HG03280 (cell line): ENCODE results near the gene ATIC.

Source experiments
- ATAC-seq: cut with Tn5 transposase; IDR thresholded peaks from one replicate; pipeline ENCODE4 v1.9.1; 2021; ENCODE audit warnings: mild to moderate bottlenecking, moderate library complexity; ENCODE audit not compliant: unreplicated experiment

Gene ATIC

DNA sequence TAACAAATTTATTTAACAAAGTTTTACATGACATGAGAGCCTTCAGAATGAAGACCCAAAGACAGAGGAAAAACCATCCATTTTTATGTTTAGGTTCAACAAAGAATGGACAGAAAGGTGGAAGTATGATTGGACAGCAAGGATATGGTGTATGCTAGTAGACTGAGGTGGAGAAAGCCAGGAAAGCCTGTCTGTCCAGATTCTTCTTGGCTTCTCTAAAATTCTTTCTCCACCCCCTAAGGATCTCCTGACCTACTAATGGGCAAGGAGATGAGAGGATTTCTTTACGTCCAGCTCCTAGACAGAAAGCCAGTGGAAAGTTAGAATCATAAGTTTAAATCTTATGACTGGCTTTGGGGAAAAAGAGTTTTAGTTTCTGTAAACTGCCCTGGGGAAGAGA is 3.0 kb downstream of the ATIC start:
- no peak for ATAC-seq

DNA sequence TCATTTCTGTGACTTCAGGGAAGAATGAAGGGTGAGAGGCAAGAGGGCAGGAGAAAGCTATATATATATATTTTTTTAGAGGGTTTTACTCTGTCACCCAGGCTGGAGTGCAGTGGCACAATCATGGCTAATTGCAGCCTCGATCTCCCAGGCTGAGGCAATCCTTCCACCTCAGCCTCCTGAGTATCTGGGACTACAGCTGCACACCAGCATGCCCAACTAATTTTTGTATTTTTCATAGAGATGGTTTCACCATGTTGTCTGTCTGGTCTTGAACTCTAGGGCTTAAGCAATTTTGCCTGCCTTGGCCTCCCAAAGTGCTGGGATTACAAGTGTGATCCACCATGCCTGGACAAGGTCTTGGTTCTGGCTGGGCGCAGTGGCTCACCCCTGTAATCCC is 3.4 kb downstream of the ATIC start:
- no peak for ATAC-seq

DNA sequence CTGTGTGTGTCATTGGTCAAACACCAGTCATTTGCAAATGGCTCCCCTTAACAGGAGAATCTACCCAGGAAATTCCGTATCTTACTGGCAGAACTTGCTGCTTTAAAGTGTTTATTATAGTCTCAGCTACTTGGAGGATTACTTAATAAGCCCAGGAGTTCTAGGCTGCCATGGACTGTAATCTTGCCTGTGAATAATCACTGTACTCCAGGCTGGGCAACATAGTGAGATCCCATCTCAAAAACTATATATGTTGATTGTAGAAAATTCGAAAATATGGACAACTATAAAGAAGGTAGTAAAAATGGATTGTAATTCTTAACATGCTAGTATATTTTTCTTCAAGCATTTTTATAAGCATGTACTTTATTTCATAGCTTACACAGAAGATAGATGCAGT is 4.5 kb downstream of the ATIC start:
- no peak for ATAC-seq

DNA sequence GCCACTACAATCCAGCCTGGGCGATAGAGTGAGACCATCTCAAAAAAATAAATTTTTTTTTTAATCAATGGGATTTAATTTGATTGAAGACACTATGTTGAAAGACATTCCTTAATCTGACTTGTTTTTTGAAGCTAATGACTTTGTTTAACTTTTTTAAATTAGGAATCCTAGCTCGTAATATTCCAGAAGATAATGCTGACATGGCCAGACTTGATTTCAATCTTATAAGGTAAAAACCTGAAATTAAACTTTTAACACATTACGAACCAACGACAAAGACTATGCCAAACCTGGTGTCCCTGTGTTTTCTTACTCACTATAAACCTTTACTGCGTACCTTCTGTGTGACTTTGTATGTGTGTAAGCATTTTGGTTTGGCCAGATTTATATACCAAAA is 7.6 kb downstream of the ATIC start:
- ATAC-seq: no peak

DNA sequence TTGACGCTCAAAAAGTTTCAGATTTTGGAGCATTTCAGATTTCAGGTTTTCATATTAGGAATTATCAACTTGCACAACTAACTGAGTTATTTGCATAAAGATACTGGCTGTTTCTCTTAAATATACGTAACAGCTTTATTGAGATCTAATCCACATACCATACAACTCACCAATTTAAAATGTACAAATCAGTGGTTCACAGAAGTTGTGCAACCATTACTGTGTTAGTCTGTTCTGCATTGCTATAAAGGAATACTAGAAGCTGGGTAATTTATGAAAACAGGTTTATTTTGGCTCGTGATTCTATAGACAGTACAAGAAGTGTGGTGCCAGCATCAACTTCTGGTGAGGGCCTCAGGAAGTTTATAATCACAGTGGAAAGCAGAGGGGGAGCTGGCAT is 8.2 kb downstream of the ATIC start:
- ATAC-seq: no peak

DNA sequence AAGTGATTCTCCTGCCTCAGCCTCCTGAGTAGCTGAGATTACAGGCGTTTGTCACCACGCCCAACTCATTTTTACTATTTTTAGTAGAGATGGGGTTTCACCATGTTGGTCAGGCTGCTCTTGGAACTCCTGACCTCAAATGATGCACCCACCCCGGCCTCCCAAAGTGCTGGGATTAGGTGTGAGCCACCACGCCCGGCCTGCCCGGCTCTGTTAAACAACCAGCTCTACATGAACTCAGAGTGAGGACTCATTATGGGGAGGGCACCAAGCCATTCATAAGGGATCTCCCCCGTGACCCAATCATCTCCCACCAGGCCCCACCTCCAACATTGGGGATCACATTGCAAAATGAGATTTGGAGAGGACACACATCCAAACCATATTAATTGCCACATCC is 8.8 kb downstream of the ATIC start:
- no peak for ATAC-seq

DNA sequence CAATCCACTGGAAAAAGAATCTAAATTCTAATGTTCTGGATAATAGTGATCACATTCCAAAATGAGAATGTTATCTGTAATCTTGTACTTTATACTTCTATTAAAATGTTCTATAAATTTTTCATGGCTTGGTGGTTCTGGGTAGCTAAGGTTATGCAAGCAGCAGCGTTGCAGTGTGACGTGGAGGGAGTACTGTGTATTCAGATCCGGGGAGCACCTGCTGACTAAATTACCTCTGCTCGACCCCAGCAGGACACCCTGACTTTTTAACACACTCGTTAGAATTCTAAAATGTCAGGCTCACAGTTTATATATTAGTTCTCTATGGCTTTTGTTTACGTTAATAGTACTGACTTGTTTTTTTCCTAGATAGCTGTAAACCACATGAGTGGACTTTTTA is 13.0 kb downstream of the ATIC start:
- ATAC-seq: no peak

DNA sequence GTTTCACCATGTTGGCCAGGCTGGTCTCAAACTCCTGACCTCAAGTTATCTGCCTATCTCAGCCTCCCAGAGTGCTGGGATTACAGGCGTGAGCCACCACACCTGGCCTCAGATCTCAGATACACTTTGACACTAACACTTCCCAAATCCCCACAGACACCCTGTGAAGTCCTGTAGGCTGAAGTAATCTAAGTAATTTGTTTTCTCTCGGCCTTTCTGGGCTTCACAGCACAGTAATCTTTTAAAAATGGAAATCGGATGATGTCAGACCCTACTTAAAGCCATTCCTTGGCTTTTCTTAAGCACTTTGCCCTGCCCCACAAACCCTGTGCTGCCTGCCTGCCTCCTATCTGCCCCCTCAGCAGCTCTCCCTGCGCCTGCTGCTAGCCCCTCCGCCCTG is 16.2 kb downstream of the ATIC start:
- ATAC-seq: no peak

DNA sequence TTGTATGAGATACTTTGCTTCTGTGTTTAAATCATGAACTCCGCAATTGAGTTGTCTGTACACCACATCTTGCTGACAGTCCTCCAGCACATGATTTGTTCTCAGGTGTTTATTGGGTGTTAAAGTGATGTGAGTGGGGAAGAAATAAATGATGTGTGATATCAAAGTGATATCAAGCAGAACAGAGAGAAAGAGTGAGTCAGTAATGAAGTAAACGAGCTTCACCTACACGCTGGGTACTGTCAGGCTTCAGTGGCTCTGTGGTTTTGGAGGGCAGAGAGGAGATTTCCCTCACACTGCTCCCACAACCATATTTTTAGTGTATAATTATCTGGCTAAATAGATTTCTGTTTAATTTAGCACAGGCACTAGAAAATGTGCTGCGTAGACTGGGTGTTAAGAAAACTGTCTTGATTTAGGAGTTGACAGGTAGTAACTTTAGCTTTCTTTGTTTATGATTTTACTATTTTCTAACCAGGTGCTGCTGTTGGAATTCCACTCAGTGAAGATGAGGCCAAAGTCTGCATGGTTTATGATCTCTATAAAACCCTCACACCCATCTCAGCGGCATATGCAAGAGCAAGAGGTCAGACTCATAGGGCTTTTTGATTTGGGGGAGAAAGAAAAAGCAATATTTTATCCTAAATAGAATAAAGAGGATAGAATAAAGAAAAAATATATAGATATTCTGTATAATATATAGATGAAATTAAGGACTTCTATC is 21.2 kb downstream of the ATIC start:
- ATAC-seq: no peak

DNA sequence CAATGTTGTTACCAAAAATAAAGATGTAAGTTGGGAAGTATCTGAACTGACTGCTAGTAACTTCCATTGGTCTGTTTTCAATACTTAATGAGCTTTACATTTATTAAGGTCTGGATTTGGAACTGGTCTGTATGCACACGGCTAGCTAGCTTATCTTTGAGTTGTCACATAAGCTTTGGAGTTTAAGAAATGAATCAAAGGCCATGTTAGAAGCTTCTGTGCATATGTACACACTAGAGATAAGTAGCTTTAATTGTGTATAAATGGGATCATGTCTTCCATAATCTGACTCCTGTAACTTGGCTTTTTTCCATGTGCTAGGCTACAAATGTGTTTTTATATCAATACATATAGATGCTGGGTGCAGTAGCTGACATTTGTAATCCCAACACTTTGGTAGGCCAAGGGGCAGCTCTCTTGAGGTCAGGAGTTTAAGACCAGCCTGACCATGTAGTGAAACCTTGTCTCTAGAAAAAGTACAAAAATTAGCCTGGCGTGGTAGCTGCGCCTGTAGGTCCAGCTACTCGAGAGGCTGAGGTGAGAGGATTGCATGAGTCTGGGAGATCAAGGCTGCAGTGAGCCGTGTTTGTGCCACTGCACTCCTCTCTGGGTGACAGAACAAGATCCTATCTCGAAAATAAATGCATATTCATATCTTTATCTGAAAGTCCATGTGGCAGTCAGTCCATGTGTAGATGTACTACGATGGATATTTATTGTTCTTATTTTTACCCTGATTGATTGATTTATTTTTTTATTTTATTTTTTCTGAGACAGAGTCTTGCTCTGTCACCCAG is 27.2 kb downstream of the ATIC start:
- no peak for ATAC-seq

DNA sequence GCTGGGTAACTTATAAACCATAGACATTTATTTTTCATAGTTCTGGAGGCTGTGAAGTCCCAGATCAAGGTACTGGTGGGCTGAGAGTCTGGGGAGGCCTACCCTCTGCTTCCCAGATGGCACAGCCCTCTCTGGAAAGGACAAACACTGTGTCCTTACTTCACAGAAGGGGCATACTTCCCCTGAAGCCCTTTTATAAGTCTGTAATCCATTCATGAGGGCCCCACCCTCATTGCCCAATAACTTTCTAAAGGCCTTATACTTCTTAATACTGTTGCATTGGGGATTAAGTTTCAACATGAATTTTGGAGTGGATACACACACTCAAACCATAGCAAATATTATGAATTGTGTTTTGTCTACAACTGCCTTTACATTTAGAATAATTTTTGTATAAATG is 36.0 kb downstream of the ATIC start:
- no peak for ATAC-seq

DNA sequence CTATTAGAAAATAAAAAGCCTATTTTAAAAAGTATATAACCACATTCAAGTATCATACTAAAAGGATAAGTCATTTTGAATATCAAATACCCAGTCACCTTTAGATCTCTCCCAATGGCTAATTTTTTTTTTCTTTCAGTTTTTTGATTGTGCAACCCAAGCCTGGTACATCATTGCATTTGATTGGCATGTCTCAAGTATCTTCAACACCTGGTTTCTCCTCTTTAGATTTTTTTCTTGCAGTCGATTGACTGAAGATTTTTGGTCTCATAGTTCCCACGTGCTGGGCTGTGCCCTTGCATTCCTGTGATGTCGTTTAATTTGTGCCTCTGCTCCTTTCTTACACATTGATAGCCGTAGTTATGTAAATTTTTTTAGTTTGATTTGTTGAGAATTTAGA is 40.7 kb downstream of the ATIC start:
- no peak for ATAC-seq

DNA sequence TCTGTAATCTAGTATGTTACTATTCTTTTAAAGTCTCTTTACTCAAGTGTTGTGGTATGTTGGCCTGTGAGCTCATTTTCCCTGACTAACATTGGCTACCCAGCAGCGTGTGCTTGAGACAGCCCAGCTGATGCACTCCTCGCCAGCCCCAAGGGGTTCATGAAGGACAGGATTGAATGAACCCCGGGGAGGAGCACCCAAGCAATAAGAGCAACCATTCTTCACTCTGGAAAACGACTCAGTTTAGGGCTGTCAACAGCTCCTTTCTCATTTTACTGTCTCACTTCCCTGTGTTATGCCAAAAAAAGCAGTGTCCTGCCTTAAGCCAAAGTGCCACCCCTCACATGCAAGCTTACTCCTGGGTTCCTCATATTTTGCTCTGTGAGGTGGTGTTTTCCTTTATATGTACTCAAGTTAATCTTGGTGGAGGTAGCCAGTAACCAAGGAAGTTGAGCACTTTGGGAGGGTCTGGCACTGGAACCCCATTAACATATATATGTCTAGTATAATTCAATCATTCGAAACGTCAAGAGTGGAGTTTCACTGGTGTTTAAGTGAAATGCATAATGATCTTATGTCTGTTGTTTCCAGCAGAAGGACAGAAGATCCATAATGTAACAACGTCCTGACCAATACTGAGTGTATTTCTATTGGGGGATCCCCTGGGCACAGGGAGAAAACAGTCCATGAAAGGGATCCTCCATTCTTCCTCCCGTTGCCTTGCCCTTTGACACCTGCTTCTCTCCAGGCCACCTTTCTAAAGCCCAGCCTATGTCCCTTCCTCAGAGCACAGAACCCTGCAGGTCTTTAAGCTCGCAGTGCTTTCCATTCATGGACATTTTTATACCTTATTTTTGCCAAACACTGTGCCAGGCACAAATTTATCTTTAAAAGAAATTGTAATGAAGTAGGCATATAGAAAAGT is 43.2 kb downstream of the ATIC start:
- no peak for ATAC-seq

DNA sequence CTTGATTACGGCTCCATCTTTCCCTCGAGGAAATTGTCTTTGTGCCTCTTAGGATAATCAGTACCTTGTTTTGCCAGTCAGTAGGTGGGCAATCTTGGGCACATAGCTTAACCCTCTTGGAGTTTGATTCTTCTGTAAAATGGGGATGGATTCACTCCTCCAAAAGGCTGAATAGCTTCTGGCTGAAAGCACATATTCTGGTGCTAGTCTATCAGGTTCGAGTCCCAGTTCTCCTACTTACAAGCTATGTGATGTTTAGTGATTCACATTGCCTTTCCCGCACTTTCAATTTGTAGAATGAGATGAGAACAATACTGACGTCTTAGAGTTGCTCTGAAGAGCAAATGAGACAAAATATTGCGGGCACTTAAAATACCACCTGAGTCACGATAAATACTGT is 43.9 kb downstream of the ATIC start:
- no peak for ATAC-seq

DNA sequence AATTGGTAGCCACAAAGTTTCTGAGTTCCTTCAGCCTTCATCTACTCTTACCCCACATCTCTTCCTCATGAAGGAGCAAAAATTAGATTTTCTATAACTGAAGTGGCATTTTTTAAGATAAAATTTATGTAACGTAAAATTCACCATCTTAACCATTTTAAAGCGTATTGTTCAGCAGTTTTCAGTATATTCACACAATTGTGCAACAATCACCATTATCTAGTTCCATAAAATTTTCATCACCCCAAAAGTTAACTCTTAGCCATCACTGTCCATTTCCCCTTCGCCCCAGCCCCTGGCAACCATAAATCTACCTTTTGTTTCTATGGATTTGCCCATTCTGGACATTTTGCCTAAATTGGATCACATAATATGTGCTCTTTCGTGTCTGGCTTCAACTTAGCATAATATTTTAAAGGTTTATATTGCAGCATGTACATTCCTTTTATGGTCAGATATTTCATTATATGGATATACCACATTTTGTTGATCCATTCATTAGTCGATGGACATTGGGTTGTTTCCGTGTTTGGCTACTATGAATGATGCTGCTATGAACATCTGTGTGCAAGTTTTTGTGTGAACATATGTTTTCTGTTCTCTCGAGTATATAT is 44.6 kb downstream of the ATIC start:
- no peak for ATAC-seq

DNA sequence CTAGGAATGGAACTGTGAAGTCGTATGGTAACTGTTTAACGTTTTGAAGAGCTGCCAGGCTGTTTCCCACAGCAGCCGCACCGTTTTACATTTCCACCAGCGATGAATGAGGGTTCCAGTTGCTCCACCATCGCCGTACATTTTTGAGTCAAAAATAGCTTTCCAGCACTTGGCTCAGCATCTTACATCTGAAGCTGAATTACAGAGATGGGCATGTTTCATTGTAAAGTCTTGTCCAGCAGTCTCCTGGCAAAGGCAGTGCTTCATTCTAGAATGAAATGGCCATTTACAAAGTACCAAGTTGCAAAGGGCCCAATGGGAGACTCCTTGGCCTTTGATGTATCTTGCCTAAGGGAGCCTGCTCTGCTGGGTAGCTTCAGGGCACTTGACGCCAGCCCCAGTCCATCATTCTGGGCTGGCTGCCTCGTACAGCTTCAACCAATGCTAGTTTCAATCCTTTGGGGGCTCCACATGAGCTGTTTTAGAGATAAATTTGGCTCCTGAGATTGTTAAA is 45.1 kb downstream of the ATIC start:
- ATAC-seq: no peak

DNA sequence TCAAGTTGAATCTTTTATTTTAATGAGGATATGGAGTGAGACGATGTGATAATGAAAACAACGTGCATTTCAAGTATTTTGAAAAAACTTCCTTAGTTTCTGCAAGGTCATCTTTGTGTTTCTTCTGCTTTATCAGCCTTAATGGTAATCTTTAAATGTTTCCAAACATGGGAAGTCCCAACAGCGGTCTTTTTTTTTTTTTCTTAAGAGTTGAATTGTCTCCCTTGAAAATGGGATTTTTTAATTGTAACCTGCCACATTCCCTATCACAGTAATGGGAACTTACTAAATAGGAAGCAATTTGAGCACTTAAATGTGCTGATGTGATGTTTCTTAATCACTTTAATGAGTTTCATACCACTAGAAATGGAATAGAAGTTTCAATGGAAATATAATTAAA is 45.8 kb downstream of the ATIC start:
- ATAC-seq: no peak

DNA sequence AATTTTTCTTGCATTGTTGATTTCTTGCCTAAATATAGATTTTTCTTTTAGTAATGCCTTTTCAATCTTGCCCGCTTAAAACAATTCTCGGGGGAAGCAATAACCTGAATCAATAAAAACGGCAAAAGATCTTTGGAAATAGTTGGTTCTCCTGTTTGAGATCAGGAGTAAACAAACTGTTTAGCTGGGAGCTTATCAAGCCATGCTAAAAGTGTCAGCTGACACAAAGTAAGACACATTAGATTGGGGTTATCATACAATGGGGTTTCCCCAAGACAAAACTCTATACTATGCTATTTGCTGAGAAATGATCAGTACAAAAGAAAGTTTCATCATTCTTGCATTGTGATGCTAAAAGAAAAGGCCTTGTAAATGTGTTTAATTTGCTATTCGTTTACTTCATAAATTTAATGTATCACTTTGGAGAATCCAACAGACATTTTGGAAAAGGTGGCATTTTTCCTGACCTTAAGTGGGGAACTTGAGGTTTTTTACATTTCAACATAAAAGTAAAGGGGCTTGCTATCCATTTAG is 46.5 kb downstream of the ATIC start:
- no peak for ATAC-seq

DNA sequence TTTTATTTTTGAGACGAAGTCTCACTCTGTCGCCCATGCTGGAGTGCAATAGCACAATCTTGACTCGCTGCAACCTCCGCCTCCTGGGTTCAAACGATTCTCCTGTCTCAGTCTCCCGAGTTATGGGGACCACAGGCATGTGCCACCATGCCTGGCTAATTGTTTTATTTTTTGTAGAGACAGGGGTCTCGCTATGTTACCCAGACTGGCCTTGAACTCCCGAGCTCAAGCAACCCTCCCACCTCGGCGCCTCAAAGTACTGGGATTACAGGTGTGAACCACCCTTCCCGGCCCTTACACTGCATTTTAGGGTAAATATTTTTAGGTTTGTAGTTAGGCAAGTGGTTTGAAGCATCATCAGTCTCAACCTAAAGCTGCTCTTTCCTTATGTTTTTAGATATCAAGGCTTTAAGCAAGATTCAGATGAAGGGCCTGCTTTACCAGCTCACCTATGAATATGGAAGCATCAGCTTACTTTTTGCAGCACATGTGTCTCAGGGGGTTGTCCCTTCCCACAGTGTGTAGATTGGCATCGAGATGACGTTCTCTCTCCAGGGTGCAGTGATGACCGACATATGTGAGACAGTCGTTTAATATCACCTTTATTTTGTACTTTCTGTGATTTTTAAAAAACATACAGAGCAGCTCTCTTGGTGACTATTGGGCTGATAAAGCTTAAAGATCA is 47.2 kb downstream of the ATIC start:
- no peak for ATAC-seq

DNA sequence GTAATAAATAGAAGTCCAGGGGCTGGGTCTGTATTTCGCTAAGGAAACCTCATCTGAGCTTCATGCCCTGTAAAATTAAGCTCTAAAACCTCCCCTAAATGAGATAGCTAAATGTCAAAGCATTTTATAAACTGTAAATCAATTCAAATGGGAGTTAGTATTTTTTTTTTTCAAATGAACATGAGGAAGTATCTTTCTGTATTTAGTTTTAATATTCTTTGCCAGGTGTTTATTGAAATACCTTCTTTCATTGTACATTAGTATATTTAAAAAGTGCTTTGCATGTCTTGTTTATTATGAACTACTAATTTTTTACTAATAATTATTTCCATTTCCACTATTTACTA is 47.7 kb downstream of the ATIC start:
- ATAC-seq: no peak
